ENCODE data around the gene CHST7.

Gene CHST7

DNA sequence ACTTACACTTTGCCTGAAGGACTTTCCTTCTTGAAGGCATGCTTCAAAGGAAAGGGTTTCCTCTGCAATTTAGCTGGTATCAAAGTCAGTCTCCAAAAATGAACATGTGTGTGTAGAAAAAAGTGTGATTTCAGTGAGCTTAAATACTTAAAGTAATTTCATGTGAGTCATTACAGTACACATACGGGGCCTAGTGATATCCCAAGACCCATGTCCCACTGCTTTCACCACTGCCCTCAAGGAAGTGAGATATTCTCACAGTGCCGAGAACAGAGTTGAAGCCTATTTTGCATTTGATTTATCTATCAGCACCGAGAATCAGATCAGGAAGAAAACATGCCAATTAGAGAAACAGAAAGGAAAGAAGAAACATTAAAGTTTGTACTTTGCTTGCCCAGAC, 61.0 kb downstream of the CHST7 start:
- Histone ChIP-seq H3K4me3 (no peak overlapping the region), H3K27ac (no peak overlapping the region)

DNA sequence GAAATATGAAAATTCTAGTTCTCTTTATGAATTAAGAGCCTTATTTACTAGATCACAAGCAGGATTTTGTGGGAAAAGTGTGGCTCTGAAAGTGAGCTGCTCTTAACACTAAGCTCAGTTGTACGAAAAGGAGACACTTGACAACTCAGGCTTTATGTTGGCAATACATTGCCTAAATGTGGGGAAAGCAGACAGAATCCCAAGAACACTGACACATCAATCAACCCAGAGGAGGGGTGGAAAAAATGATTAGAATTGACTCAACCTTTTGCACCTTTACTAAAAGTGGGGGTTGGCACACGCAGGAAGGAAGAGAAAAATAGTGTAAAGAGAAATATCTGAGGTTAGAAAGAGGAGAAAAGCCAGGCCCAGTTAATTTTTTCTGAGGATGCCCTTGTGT, 61.6 kb downstream of the CHST7 start:
- Histone ChIP-seq H3K27ac (no peak overlapping the region), H3K4me3 (no peak overlapping the region)

DNA sequence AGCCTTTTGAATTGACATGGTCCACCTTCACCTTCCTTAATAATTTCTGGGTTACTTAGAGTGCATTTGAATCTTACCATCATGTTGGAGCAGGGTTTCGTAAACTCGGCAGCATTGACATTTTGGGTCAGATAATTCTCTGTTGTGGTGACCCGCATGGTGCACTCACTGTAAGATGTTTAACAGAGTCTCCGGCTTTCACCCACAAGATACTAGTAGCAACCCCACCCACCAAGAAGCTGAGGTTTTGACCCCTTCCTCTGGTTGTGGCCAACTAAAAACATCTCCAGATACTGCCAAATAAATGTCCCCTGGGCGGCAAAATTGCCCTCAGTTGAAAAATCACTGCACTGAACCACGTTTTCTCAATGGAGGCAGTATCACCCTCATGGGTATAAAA, 62.7 kb downstream of the CHST7 start:
- Histone ChIP-seq H3K27ac (no peak overlapping the region), H3K4me3 (no peak overlapping the region)

DNA sequence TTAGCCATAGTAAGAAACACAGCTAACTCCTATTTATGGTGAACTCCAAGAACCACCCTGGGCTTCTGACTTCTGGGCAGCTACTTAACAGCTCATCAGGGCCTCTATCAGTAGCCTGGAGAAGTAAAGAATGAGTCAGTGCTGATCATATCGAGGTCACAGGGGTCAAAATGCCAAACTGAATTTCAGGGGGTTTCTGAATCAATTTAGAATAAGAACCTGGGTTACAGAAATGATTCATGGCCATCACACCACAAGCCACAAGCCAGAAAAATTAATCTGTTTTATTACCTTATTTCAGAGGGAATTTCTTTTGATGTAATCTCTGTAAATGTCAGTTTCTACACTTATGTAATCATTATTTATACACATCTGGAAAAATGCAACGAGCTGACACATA, 64.4 kb downstream of the CHST7 start:
- no peak overlapping the region for H3K4me3 ChIP-seq

DNA sequence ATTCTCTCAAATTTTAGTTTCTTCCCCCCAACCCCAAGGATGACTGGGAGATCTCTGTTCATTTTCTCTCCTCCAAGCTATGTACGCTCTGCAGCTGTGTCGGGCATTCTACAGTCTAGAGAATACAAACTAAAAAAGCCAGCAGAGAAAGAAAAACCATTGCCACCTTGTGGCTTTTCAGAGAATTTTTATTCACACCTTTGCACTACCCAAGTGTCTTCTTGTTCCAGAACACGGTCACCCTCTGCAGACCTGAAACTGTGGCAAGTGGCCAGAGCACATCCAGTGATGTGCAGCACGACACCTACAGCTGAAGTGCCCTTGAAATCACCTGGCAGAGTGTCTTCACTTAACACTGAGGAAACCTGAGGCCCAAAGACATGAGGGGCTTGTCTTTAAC, 68.6 kb downstream of the CHST7 start:
- Histone ChIP-seq H3K27ac (no peak overlapping the region), H3K4me3 (no peak overlapping the region)

More for the DNA sequence above, 64.4 kb downstream of the CHST7 start:
- H3K27ac ChIP-seq: no peak overlapping the region

DNA sequence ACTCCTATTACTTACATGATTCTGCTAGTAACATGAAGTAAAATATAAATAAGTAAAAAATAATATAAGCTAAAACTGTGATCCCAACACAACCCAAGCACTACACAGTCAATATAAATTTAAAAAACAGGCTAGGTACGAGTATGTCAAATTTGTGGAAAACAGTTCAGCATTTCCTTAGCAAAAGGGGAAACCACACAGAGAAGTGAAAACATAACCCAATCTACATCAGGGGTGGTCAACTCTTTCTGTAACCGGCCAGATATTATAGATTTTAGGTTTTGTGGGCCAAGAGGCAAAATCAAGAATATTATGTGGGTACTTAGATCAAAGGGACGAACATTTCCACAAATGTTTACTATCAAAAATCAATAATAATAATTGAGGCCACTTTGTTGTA, 70.1 kb downstream of the CHST7 start:
- no peak overlapping the region for H3K27ac ChIP-seq
- no peak overlapping the region for H3K4me3 ChIP-seq

DNA sequence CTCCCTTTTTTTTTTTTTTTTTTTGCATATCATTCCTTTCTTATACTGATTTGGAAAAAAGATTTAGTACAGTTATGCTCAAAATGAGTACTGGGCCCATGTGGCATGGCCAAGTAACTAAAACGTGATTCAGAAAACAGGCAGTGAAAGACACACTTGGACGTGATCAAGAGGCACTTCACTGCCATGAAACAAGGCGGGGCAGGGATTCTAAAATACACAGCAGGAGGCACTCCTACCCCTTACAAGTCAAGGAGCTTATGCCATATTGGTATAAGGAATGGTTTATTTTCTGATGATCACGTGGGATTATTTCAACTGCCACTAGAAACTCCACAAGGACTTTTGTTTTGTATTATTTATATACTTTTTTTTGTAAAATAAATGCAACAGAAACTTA, 72.0 kb downstream of the CHST7 start:
- H3K4me3 ChIP-seq: no peak overlapping the region
- no peak overlapping the region for H3K27ac ChIP-seq

DNA sequence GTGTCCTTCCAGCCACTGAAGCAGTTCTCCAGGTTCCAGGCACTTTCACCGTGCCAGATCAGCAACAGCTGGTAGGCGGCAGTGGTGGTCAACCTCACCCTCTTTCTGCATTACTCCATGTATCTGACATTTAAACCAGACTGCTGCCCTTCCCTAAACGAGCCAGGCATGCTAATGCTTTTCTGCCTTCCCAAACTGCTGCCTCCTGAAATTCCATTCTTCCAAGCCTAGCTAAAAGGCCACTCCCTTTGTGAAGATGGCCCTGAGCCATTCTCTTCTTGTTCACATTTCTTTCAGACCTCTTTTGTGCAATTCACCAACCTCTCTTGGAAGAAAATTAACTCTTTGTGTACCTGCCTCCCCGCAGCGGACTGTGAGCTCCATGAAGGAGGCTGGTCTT, 73.7 kb downstream of the CHST7 start:
- H3K27ac ChIP-seq: no peak overlapping the region
- H3K4me3 ChIP-seq: no peak overlapping the region
